GM12878 (cell line): ENCODE measurements around the gene RGS6. TPM values are rescaled to one million over a fixed set of nuclear protein-coding genes. Genes with fewer than 3 reads are reported as not detected.
A peak's percentile ranks its signal among the peaks of the same experiment; 100 is the strongest.

Experiments used
- CHD1 ChIP-seq: IDR thresholded peaks from 2 replicates; pipeline ENCODE4 v1.6.1; 2012; ENCODE audit warnings: low read depth, low read length, improper control_type of control experiment
- FOXM1 ChIP-seq: IDR thresholded peaks from 2 replicates; pipeline ENCODE4 v1.6.1; 2012; ENCODE audit warnings: low read depth, mild to moderate bottlenecking, inconsistent platforms, low read length, moderate library complexity
- GATAD2B ChIP-seq: fragments of 450-650 bp; conservative IDR thresholded peaks from 2 replicates; pipeline ENCODE4 v1.6.1; 2017; ENCODE audit warnings: low read depth, mild to moderate bottlenecking, moderate library complexity
- HDAC2 ChIP-seq: fragments of 200-600 bp; sonication (generic); IDR thresholded peaks from 2 replicates; pipeline ENCODE4 v1.6.1; 2017
- KLF5 ChIP-seq: fragments of 450-650 bp; IDR thresholded peaks from 2 replicates; pipeline ENCODE4 v1.6.1; 2014; ENCODE audit warnings: mild to moderate bottlenecking; ENCODE audit not compliant: partially characterized antibody
- NFYA ChIP-seq: IDR thresholded peaks from 2 replicates; pipeline ENCODE4 v1.6.1; 2011; ENCODE audit warnings: low read depth, mild to moderate bottlenecking, low read length, improper control_type of control experiment, borderline replicate concordance
- NR2C1 ChIP-seq: fragments of 450-650 bp; IDR thresholded peaks from 2 replicates; pipeline ENCODE4 v1.6.1; 2017; ENCODE audit warnings: antibody characterized with exemption, mild to moderate bottlenecking, moderate library complexity
- NR2C2 ChIP-seq: IDR thresholded peaks from 2 replicates; pipeline ENCODE4 v1.6.1; 2011; ENCODE audit warnings: borderline replicate concordance, low read depth; ENCODE audit not compliant: control insufficient read depth, insufficient read length
- SPI1 ChIP-seq: IDR thresholded peaks from 2 replicates; pipeline ENCODE4 v1.6.1; 2011; ENCODE audit warnings: low read depth, mild to moderate bottlenecking, low read length, moderate library complexity, borderline replicate concordance; ENCODE audit not compliant: insufficient read depth
- SREBF2 ChIP-seq: IDR thresholded peaks from 2 replicates; pipeline ENCODE4 v1.6.1; 2012; ENCODE audit warnings: mild to moderate bottlenecking, low read length
- YBX1 ChIP-seq: fragments of 450-650 bp; IDR thresholded peaks from 2 replicates; pipeline ENCODE4 v1.6.1; 2016; ENCODE audit warnings: antibody characterized with exemption
- ZBED1 ChIP-seq: IDR thresholded peaks from 2 replicates; pipeline ENCODE4 v1.6.1; 2016; ENCODE audit warnings: borderline replicate concordance
- ZBTB33 ChIP-seq: fragments of 450-650 bp; IDR thresholded peaks from 2 replicates; pipeline ENCODE4 v1.6.1; 2017; ENCODE audit warnings: mild to moderate bottlenecking
- ZNF207 ChIP-seq: fragments of 450-650 bp; IDR thresholded peaks from 2 replicates; pipeline ENCODE4 v1.6.1; 2014; ENCODE audit warnings: antibody characterized with exemption, mild to moderate bottlenecking, borderline replicate concordance
- ZNF24 ChIP-seq: fragments of 450-650 bp; IDR thresholded peaks from 2 replicates; pipeline ENCODE4 v1.6.1; 2017; ENCODE audit warnings: antibody characterized with exemption, mild to moderate bottlenecking
- ZNF622 ChIP-seq: fragments of 450-650 bp; IDR thresholded peaks from 2 replicates; pipeline ENCODE4 v1.6.1; 2017; ENCODE audit warnings: mild to moderate bottlenecking, inconsistent platforms
- ZSCAN29 ChIP-seq: fragments of 450-650 bp; IDR thresholded peaks from 2 replicates; pipeline ENCODE4 v1.6.1; 2017; ENCODE audit warnings: mild to moderate bottlenecking, moderate library complexity
- polyA plus RNA-seq, 11 experiments: library from polyadenylated mRNA; depleted of rRNA in 4 of 11; unstranded in 6 of 11; stranded (reverse) in 5 of 11; fragments of >200 nt; fragmentation: Nextera tagmentation in 4 of 11; fragmentation: Illumina TruSeq in 1 of 11; extraction: Ambion mirVana in 4 of 11; extraction: Trizol in 1 of 11; gene quantifications; 1 replicate in 1 of 11; 2 replicates in 10 of 11; pipeline versions ENCODE4 v1.2.1 to v1.2.3, GENCODE V29; 2011 to 2016; ENCODE audit warnings: inconsistent platforms in 2 of 11, missing spikeins in 2 of 11, low read depth in 1 of 11
- total RNA-seq, 4 experiments: library from RNA; depleted of rRNA in 3 of 4; stranded (reverse); fragments of >200 nt in 3 of 4; fragmentation: Illumina TruSeq in 1 of 4; extraction: Trizol in 1 of 4; gene quantifications; 2 replicates each; pipeline versions ENCODE4 v1.2.1 to v1.2.3, GENCODE V29; 2013 to 2021
- TF ChIP-seq, protein P1 (sequence below): IDR thresholded peaks from 2 replicates; pipeline ENCODE4 v1.6.1; 2011; ENCODE audit warnings: borderline replicate concordance, low read depth, mild to moderate bottlenecking, moderate library complexity, low read length; ENCODE audit not compliant: insufficient read depth, poor library complexity, severe bottlenecking
- TF ChIP-seq, protein P2 (sequence below): fragments of 450-650 bp; IDR thresholded peaks from 2 replicates; pipeline ENCODE4 v1.6.1; 2016; ENCODE audit warnings: mild to moderate bottlenecking, moderate library complexity, borderline replicate concordance

RGS6 gene
- total and polyA plus RNA-seq, 10 of the 15 experiments (the other 5 are each of a cell fraction or from before 2014, with no cell fraction given) = 3.9 to 18.1 (median 12.4) TPM

DNA sequence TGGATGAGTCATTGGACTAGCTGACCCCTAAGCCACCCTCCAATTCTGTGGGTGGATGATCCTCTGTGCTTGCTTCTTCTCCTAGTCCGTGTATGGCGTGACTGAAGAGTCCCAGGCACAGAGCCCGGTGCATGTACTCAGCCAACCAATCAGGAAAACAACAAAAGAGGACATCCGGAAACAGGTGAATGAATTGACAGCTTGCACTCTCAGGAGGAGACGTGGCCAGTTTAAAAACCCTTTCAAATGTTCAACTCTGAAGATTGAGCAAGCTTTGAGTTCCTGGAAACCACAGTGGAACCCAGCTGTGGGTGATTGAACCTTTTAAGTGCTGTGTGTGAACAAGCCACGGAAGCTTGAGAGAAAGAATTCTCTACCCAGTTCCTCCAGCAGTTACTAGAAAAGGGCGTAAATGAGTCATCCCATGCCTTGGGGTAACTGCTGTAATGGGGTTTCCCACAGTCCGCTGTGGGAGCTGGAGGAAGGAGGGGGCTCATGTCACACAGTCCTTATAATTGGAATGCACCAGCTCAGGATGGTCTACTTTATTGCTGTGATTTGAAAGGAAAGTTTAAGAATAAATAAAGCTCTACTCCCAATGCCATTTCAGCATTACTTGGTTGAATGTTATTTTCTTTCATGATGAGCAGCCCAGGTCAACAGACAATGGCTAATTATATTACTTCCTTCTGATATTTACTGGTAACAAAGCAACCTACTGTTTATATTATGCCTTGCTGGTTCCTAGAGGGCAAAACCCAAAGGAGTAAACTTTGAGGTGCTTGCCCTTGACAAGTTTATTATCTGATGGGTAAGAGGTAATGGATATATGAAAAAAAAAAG lies 544.6 kb downstream of the RGS6 start (continued):
- TF ChIP-seq ZBTB33 (no peak), CHD1 (0 out of 2 replicates have a peak, but pooled peaks have one; percentile 29), ZBED1 (peak; percentile 95), ZNF207 (peak; percentile 28; the same call in 1 of the 2 replicates), FOXM1 (peak; percentile 99), NR2C2 (no peak), SPI1 (peak; percentile 98), HDAC2 (0 out of 2 replicates have a peak, but pooled peaks have one; percentile 44), ZNF24 (peak; percentile 79), YBX1 (no peak), ZSCAN29 (no peak), SREBF2 (no peak), NFYA (no peak), NR2C1 (no peak), ZNF622 (no peak), KLF5 (peak; percentile 44), GATAD2B (peak; percentile 100)
- TF ChIP-seq, protein P1, sequence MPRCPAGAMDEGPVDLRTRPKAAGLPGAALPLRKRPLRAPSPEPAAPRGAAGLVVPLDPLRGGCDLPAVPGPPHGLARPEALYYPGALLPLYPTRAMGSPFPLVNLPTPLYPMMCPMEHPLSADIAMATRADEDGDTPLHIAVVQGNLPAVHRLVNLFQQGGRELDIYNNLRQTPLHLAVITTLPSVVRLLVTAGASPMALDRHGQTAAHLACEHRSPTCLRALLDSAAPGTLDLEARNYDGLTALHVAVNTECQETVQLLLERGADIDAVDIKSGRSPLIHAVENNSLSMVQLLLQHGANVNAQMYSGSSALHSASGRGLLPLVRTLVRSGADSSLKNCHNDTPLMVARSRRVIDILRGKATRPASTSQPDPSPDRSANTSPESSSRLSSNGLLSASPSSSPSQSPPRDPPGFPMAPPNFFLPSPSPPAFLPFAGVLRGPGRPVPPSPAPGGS = peak; percentile 98
- TF ChIP-seq, protein P2, sequence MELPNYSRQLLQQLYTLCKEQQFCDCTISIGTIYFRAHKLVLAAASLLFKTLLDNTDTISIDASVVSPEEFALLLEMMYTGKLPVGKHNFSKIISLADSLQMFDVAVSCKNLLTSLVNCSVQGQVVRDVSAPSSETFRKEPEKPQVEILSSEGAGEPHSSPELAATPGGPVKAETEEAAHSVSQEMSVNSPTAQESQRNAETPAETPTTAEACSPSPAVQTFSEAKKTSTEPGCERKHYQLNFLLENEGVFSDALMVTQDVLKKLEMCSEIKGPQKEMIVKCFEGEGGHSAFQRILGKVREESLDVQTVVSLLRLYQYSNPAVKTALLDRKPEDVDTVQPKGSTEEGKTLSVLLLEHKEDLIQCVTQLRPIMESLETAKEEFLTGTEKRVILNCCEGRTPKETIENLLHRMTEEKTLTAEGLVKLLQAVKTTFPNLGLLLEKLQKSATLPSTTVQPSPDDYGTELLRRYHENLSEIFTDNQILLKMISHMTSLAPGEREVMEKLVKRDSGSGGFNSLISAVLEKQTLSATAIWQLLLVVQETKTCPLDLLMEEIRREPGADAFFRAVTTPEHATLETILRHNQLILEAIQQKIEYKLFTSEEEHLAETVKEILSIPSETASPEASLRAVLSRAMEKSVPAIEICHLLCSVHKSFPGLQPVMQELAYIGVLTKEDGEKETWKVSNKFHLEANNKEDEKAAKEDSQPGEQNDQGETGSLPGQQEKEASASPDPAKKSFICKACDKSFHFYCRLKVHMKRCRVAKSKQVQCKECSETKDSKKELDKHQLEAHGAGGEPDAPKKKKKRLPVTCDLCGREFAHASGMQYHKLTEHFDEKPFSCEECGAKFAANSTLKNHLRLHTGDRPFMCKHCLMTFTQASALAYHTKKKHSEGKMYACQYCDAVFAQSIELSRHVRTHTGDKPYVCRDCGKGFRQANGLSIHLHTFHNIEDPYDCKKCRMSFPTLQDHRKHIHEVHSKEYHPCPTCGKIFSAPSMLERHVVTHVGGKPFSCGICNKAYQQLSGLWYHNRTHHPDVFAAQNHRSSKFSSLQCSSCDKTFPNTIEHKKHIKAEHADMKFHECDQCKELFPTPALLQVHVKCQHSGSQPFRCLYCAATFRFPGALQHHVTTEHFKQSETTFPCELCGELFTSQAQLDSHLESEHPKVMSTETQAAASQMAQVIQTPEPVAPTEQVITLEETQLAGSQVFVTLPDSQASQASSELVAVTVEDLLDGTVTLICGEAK = no peak; the same call in 1 of the 2 replicates
